Mucosa of gallbladder (tissue), 1 donor: ENCODE data around the gene WSCD2. TPM values are rescaled to one million over a fixed set of nuclear protein-coding genes. Genes with fewer than 3 reads are reported as not detected.

Experiments
- DNase-seq: peaks from one replicate; pipeline ENCODE4 v3.0.0-alpha.2; 2020; ENCODE audit warnings: low spot score
- total RNA-seq: library from RNA; stranded (reverse); gene quantifications from one replicate; pipeline ENCODE4 v1.2.1, GENCODE V29; 2021
- donor health status: DM: no; HTN: no; CAD: no.

Gene WSCD2
- total RNA-seq, 1 donor from 2014 or later = 0.26 TPM

DNA sequence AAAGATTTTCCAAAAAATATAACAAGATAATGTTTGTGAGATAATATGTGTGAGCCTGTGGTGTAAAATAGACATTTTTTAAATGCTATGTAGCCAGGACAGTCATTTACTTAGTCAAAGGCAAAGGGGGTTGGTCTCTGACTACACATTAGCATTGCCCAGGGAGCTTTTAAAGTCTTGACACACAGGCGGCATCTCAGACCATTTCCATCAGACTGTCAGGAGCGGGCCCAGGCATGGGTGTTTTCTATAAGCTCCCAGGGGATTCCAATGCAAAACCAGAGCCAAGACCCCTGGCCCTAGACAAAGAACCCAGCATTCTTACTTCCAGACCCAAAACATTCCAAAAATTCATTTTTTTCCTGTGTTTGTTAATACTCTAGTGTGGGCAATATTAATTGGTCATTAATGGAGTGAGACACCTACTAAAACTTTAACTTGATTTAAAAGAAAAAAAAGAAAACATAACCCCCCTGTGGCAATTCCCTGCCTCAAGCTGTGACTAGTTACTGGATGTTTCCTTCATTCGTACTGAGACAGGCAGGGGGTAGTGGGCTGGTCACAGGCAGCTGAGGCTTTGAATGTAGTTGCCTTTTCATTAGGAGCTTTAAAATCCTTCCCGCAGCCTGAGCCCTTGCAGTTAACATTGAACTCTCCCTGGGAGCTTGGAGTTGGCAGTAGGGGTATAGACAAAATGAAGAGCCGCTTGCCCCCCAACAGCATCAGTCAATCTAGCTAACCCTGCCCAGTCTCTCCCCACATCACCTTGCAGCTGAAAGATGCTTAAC lies 106.3 kb downstream of the WSCD2 start:
- no peak for DNase-seq

DNA sequence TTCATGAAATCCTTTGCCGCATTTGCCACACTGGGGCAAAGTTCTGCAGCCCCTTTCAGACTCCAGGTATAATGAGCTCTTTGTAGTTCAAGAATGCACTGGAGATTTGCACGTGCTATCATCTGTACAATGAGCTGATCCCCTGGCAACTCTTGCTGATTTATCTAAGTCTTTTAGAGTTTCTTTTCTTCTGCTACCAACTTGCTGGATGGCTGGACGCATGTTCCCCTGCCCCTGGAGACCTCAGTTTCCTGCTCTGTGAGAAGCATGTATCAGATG lies 106.8 kb downstream of the WSCD2 start:
- DNase-seq = no peak

DNA sequence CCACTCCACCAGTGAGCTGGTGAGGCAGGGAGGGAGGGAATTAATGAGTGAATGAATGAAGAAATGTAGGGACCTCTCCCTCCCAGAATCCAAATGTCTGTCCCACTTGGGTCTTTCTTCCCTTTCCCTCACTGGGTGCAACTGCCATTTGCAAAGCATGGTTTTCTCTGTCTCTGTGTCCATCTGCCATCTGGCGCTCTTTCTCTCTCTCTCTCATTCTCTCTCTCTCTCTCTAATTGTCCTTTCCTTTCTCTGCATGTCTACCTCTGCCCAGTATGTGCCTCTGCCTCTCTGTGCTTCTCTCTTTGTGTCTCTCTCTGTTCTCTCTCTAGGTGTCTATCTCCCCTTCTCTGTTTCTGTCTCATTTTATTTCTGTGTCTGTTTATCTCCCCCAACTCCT lies 107.3 kb downstream of the WSCD2 start:
- no peak for DNase-seq

DNA sequence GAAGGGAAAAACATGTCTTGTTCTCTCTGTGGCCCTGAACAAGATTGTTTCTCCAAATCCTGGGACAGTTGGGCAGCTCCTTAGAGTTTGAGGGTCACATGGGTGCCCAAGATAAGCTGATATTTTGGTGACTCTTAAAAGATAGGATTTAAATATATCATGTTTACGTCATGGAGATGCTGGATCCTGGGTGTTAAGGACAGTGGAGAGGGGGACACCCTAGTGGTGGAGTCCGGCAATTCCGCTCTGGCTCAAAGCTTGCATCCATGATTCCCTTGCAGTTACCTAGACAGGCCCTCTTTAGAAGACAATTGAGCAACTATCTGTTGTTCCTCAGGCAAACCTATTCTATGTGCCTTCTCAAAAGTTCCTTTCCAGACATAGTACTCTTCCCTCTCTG lies 108.2 kb downstream of the WSCD2 start:
- DNase-seq = no peak

DNA sequence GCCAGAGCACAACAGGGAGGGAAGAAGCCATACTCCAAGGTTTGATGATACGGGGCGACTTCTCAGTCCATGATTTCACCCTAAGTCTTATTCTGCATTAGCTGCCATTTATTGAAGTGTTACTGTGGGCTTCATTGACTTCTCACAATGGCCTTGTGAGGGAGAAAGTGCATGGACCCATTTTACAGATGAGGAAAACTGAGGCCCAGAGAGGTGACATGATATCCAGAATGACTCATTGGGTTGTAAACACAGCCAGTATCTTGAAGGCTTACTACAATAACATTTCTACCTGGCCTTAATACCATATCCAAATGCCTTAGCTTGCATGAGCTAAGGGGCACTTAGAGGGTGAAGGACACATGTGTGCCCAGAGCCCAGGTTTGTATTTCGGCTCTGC lies 109.4 kb downstream of the WSCD2 start:
- no peak for DNase-seq

DNA sequence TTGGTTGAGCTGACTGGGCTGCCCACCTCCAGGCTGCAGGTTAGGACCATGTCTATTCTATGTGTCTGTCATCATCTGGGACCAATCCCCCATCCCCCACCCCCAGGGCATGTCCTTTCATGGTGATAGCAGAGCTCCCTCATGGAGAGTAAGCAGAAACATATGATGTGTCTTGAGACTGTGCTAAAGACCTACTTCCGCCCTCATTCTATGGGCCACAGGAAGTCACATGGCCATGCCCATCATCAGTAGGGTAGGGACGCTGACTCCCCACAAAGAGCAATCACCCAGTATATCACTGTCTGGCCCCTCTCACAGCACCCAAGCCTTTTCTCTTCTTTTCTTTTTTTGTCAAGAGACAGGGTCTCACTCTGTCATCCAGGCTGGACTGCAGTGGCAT lies 110.3 kb downstream of the WSCD2 start:
- DNase-seq = no peak

DNA sequence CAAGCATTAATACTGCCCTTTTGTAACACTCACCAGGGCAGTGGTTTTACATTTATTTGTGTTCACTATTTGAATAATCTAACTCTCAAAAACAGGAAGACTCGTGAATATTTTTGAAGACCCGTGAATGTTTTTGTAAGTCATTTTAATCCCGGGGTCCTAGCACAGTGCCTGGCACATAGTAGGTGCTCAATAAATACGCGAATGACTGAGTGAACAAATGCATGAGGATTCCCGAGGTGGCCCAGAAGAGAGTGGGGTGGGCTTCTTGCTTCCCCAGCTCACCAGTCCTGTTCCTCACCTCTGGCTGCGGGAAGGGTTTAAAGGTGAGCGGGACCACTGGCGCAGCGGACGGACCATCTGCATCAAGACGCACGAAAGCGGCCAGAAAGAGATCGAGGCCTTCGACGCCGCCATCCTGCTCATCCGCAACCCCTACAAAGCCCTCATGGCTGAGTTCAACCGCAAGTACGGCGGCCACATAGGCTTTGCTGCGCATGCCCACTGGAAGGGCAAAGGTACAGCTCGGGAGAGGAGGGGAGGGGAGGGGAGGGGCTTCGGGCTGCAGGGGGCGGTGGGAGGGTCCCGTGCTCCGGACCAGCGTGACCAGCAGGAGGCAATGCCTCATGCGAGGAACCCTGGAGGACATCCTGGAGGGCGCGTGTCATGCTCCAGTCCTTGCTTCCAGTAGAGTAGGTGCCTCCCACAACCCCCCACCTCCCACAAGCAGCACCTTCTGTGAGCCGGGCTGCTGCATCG lies 111.1 kb downstream of the WSCD2 start:
- no peak for DNase-seq

DNA sequence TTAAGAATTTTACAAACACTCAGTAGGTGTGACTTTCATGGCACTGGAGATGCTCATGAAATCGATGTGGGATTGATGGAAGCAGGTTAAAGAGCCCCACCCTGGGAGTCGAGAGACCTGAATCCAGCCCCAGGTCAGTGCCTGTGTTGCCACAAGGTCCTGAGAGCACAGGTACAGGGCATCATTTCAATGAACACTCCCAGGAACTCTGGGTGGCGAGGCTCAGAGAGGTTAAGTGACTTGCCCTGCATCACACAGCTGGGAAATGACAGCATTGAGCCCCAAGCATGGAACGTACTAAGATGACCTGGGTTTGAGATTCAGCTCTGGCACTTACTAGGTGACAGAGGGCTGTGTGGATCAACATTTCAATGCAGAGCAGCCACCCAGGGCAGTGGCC lies 111.8 kb downstream of the WSCD2 start:
- DNase-seq = no peak

DNA sequence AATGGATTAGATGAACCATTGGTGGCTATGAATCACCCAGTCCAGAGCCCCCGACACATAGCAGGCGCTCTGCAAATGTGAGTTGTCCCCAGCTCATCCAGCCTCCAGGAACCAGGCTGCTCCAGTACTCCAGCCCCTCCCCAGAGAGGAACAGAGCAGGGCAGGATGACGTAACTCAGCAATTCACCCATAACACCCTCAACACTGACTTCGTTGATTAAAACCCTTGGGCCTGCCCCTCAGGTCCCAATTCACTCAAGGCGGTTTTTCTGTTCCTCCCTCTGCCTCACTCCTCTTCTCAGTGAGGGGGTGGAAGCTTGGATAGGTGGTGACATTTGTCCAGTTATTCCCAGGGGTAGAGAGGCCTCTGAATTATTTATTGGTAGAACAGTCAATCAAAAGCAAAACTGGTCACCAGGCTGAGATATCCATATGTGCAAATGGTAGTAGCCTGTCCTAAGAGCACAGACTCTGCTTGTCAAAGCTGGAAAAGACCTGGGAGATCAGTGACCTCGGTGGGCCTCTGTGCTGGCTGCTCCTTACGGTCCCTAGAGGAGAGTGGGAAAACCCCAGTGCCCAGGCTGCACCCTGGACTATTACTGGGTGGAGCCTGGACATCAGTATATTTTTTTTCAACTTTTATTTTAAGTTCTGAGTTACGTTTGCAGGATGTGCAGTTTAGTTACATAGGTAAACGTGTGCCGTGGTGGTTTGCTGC lies 113.1 kb downstream of the WSCD2 start:
- no peak for DNase-seq

DNA sequence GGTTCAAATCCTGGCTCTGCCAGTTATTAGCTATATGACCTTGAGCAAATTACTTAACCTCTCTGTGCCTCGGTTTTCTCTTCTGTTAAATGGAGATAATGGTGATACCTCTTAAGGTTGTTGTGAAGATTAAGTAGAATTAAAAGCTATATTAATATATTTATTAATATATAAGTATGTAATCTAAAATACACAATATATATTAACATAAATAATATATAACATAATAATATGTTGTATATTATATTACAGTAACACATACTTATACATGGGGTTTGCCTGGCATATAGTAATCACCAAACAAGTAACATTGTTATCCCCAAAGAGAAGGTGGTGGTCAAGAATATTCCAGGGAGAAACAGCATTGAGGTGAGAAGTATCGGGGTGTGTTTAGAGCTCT lies 118.0 kb downstream of the WSCD2 start:
- no peak for DNase-seq

DNA sequence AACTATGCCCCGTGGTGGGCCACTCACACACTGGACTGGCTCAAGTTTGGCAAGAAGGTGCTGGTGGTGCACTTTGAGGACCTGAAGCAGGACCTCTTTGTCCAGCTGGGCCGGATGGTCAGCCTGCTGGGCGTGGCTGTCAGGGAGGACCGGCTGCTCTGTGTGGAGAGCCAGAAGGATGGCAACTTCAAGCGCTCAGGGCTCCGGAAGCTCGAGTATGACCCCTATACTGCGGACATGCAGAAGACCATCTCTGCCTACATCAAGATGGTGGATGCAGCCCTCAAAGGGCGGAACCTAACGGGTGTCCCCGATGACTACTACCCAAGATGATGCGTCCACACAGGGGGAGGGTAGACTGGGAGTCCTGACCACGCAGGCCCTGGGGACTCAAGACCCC lies 118.9 kb downstream of the WSCD2 start:
- no peak for DNase-seq

DNA sequence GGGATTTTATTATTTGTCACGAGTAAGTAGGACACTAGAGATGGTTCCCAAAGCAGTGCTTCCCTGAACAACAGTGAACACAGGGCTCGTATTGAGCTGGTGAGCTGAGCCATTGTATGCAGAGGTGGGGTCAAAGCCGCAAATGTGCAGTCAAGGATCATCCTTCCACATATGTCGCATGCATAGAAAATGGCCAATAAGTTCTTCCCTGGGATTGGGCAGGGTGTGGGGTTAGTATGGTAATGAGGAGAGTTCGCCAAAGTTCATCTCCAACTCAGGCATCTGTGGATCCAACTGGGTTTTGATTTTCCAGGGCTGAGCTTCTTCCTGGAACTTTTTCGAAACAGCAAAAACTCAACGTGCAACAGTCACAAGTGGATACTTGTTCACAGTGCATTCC lies 123.4 kb downstream of the WSCD2 start:
- DNase-seq = no peak

DNA sequence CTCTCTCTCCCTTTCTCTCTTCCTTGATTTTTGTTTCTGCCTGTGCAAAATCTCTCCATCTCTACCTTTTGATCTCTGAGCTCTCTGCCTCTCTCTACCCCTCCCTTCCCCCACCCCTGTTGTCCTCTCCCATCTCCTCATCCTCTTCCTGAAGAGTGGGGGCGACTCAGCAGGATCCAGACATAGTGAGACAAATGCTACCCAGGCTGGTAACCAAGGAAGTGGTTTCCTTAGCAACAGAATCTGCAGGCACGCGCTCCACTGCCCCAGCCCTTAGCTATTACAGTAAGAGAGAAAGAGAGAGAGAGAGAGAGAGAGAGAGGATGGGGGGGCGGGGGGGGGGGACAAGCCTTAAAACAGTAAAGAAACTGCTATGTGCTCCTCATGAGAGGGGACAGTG lies 124.5 kb downstream of the WSCD2 start:
- no peak for DNase-seq

DNA sequence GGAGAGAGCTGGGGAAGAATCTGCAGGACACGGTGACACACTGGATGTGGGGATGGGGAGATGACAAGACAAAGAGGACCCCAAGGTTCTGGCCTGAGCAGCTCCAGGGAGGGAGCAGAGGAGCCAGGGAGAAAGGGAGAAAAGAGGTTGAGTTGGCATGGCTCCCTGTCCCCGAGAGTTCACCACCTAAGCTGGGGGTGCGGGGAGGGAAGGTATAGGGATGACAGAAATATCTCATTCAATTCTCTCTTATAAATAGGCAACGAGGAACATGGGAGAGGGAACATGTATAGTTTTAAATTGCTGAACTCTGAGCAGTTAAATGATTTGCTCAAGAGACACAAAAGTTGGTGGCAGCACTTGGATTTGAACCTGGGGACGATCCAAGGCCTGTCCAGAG lies 124.9 kb downstream of the WSCD2 start:
- no peak for DNase-seq

DNA sequence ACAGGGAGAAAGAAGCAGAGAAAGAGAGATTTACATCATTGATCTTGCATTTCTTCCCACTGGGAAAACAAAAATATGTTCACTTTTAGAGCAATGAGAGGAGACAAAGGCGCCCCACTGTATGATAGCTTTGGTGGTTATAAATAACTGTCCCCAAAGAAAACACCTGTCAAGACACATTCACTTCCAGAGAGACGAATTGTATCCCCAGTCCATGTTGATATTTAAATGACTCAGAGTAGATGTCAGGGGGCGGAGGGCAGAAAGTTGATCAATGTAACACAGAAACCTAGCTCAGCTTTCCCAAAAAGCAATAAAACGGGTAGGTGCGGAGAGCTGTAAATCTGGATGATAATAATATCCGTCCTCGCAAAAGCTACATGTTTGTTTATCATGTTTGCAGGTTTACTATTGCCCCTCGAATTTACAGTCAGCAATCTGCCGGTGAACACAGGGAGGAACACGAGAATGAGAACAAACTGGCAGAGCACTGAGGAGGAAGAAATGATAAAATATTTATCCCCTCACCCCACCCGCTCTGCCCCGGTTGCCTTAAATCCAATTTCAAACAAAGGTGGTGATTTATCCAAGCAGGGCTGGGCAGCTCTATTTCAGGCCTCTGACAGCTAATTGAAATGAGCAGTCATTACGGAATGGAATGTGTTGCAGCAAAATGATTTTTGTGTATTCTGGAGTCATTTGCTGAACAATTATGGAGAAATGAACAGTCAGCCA lies 125.6 kb downstream of the WSCD2 start:
- no peak for DNase-seq

DNA sequence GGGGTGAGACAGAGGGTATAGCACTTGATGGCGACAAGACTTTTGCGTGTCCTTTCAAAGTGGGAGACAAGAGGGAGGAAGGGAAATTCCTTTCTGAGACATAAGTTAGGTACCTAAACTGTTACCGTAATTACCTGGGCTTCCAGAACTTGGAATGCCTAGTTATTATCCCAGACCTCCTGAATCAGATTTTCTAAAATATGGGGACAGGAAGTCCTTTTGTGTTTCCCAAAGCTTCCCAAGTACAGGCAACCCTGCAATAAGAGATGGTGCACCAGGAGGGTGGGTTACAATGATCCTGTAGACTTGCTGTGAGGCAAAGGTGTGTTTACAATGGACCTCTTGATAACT lies 126.1 kb downstream of the WSCD2 start:
- no peak for DNase-seq

DNA sequence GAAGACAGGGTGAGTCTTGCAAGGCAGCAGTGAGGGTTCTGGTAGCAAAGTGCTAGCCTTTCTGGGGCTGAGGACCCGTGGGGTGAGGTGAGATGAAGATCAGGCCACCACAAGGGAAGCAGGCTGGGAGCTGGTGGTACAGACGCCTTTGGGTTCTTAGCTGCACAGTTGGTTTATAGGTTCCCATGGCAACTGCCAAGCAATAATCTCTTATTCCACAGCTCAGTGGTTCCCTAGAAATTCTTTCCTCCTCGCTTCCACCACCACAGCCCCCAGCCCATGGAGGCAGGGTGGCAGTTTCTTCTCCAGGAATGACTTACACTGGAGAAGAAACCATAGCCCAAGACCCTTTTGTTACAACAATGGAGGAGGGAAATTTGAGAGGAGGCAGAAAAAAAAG lies 127.9 kb downstream of the WSCD2 start:
- no peak for DNase-seq

DNA sequence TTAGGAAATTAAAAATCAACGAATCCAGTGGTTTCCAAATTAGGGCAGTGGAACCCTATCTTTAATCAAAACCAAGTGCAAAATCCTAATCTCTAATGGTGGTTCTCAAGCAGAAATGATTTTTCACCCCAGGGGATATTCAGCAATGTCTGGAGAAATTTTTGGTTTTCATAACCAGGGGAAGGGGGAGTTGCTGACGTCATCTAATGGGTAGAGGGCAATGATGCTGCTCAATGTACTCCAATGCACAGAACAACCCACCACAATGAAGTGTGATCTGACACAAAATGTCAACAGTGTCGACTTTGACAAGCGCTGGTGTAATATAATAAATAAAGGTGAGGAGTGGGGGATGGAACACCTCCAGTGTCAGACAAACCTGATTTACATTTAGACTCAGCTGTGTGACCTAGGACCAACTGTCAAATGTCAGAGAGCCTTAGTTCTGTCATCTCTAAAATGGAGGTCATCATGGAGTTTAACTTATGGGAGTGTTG lies 128.6 kb downstream of the WSCD2 start:
- no peak for DNase-seq

DNA sequence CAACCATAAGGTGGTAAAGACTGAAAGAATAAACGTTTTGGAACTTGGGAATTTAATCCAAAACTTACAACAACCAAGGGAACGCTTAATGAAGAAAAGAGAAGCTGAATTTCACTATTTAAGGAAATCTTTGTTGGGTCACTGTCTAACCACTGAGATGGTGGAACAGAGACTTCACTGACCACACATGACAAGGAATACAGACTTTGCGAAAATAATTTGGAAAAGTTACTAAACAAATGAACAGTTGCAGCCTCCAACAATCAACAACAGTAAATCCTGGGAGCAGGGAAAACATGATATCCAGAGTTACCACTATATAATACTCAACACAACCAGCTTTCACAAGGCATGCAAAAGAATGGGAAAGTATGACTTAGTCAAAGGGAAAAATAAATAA lies 131.0 kb downstream of the WSCD2 start:
- no peak for DNase-seq

DNA sequence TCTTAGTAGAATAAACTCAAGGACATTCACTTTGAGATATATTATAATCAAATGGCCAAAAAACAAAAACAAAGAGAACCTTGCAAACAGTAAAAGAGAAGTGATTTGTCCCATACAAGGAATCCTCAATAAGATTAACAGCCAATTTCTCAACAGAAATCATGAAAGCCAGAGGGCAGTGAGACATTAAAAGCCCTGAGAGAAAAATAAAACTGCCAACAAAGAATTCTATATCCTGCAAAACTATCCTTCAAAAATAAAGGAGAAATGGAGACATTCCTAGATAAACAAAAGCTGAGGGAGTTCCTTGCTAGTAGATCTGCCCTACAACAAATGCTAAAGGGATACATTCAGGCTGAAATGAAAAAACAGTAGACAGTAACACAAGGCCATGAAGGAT lies 131.9 kb downstream of the WSCD2 start:
- DNase-seq = no peak

DNA sequence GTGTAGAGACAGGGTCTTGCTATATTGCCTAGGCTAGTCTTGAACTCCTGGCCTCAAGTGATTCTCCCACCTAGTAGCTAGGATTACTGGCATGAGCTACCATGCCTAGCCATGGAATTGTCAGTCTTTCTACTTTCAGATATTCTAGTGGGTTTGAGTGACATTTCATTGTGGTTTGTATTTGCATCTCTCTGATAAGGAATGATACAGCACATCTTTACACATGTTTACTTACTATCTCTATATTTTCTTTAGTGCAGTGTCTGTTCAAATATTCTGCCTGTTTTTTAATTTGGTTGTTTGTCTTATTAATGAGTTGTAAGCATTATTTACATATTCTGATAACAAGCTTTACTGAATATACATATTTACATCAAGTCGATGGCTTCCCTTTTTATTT lies 136.4 kb downstream of the WSCD2 start:
- DNase-seq = no peak

DNA sequence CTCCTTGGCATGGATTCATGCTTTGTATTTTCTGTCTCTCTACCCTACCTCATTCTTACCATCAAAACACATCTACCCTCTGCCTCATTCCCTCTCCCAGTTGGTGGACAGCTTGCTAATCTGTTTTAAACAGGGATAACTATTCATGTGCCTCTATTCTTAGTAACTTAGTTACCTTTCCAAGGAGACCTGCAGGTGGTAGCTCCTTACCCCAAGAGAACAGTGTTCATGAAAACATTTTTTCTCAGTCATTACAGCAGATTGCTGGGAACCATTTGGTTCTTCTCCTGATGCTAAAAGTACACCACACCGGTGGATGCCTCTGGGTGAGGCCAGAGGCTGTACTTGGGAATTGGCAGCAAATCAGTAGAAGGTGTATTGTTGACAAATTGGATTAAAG lies 137.0 kb downstream of the WSCD2 start:
- DNase-seq = no peak
